ENCODE data around the gene KPNA4.

GRCh38 chr3:160545504-160545871 lies 19.9 kb downstream of the KPNA4 start:
- TF ChIP-seq, protein P1, sequence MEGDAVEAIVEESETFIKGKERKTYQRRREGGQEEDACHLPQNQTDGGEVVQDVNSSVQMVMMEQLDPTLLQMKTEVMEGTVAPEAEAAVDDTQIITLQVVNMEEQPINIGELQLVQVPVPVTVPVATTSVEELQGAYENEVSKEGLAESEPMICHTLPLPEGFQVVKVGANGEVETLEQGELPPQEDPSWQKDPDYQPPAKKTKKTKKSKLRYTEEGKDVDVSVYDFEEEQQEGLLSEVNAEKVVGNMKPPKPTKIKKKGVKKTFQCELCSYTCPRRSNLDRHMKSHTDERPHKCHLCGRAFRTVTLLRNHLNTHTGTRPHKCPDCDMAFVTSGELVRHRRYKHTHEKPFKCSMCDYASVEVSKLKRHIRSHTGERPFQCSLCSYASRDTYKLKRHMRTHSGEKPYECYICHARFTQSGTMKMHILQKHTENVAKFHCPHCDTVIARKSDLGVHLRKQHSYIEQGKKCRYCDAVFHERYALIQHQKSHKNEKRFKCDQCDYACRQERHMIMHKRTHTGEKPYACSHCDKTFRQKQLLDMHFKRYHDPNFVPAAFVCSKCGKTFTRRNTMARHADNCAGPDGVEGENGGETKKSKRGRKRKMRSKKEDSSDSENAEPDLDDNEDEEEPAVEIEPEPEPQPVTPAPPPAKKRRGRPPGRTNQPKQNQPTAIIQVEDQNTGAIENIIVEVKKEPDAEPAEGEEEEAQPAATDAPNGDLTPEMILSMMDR (IDR thresholded peaks at IDR 0.05), result no peak
- TF ChIP-seq POLR2A (IDR thresholded peaks at IDR 0.05), result no peak
